Keratinocyte (primary cell): ENCODE measurements around the gene CD40. TPM values are rescaled to one million over a fixed set of nuclear protein-coding genes. Genes with fewer than 3 reads are reported as not detected.

Experiments used
- DNase-seq: peaks from one replicate; pipeline ENCODE4 v3.0.0-alpha.2; 2011; ENCODE audit warnings: low read depth, missing footprints, low spot score
- FAIRE-seq: peaks from 2 replicates; lab custom pipeline; 2011; peaks lifted over from hg19 to GRCh38; lab: Jason Lieb, UNC
- H2AFZ ChIP-seq: 2 replicates; pipeline ENCODE4 v1.6.0; 2012; ENCODE audit warnings: low read length, control low read depth, inconsistent platforms; ENCODE audit not compliant: control insufficient read depth
- H3K27ac ChIP-seq: 2 replicates; pipeline ENCODE4 v1.5.1; 2011; ENCODE audit warnings: low read length; ENCODE audit not compliant: control insufficient read depth, insufficient read depth
- H3K27me3 ChIP-seq: 3 replicates; pipeline ENCODE4 v1.6.0; 2011; ENCODE audit warnings: low read length; ENCODE audit not compliant: control insufficient read depth, insufficient read depth; ENCODE audit errors: extremely low read depth
- H3K36me3 ChIP-seq, 2 experiments: 2 replicates in 1 of 2; 3 replicates in 1 of 2; pipeline ENCODE4 v1.5.1; 2011; ENCODE audit warnings: low read length in 2 of 2, mild to moderate bottlenecking in 1 of 2; ENCODE audit not compliant: control insufficient read depth in 2 of 2, insufficient read depth in 2 of 2; ENCODE audit errors: extremely low read depth in 1 of 2
- H3K4me1 ChIP-seq: 3 replicates; pipeline ENCODE4 v1.5.1; 2011; ENCODE audit warnings: low read length; ENCODE audit not compliant: control insufficient read depth, insufficient read depth; ENCODE audit errors: extremely low read depth
- H3K4me2 ChIP-seq: 3 replicates; pipeline ENCODE4 v1.6.0; 2011; ENCODE audit warnings: low read depth, low read length; ENCODE audit not compliant: control insufficient read depth, insufficient read depth; ENCODE audit errors: extremely low read depth
- H3K4me3 ChIP-seq, 3 experiments: fragments of 200-600 bp in 1 of 3; sonication (generic) in 1 of 3; 2 replicates in 2 of 3; 3 replicates in 1 of 3; pipeline ENCODE4 v1.5.1; 2011 to 2016; ENCODE audit warnings: low read length in 3 of 3, mild to moderate bottlenecking in 3 of 3, control low read depth in 2 of 3, inconsistent platforms in 1 of 3, low read depth in 1 of 3, mixed read lengths in 1 of 3, mixed run types in 1 of 3, moderate library complexity in 1 of 3; ENCODE audit not compliant: control insufficient read depth in 2 of 3, insufficient read depth in 2 of 3; ENCODE audit errors: extremely low read depth in 1 of 3
- H3K79me2 ChIP-seq: 2 replicates; pipeline ENCODE4 v1.6.0; 2012; ENCODE audit warnings: low read length; ENCODE audit not compliant: control insufficient read depth, insufficient read depth
- H3K9ac ChIP-seq: 3 replicates; pipeline ENCODE4 v1.6.0; 2011; ENCODE audit warnings: low read length; ENCODE audit not compliant: control insufficient read depth, insufficient read depth; ENCODE audit errors: extremely low read depth
- H3K9me1 ChIP-seq: 3 replicates; pipeline ENCODE4 v1.6.0; 2011; ENCODE audit warnings: low read length; ENCODE audit not compliant: control insufficient read depth, insufficient read depth; ENCODE audit errors: extremely low read depth
- H3K9me3 ChIP-seq: 2 replicates; pipeline ENCODE4 v1.5.1; 2012; ENCODE audit warnings: low read depth, low read length; ENCODE audit not compliant: control insufficient read depth
- H4K20me1 ChIP-seq: 3 replicates; pipeline ENCODE4 v1.6.0; 2011; ENCODE audit warnings: low read length; ENCODE audit not compliant: control insufficient read depth, insufficient read depth; ENCODE audit errors: extremely low read depth
- CTCF ChIP-seq, 3 experiments: IDR thresholded peaks in 1 of 3; conservative IDR thresholded peaks in 1 of 3; optimal IDR thresholded peaks in 1 of 3; 2 replicates in 2 of 3; 3 replicates in 1 of 3; pipeline versions ENCODE3 to v1.5.1; 2011; ENCODE audit warnings: low read length in 3 of 3, mild to moderate bottlenecking in 3 of 3, moderate library complexity in 2 of 3, control low read depth in 1 of 3, inconsistent platforms in 1 of 3; ENCODE audit not compliant: insufficient read depth in 2 of 3; ENCODE audit errors: extremely low read depth in 1 of 3
- EZH2 ChIP-seq: IDR thresholded peaks from one replicate; pipeline ENCODE4 v1.6.1; 2012; ENCODE audit warnings: inconsistent platforms, mild to moderate bottlenecking, low read length, moderate library complexity
- dilution Hi-C: fragments of 300-500 bp; cut with MboI; formaldehyde crosslinking; loops from one replicate; pipeline ENCODE4 v1.7.0; 2020; ENCODE audit warnings: low sequenced_read_pairs; ENCODE audit not compliant: extremely low pct_ligation_motif_present
- polyA plus RNA-seq, 5 experiments: library from polyadenylated mRNA; depleted of rRNA in 3 of 5; stranded (reverse) in 3 of 5; stranded (forward) in 1 of 5; unstranded in 1 of 5; fragments of >200 nt; gene quantifications; 1 replicate in 1 of 5; 2 replicates in 3 of 5; 3 replicates in 1 of 5; pipeline versions ENCODE4 v1.2.1 to v1.2.3, GENCODE V29; 2011 to 2012; ENCODE audit warnings: missing spikeins in 2 of 5, low read depth in 1 of 5, low replicate concordance in 1 of 5

The CD40 gene
- polyA plus RNA-seq, 1 donor (not counting 4 experiments of a cell fraction or from before 2014, with no cell fraction given) = 13.4 TPM

GRCh38 chr20:46139908-46140482, 21.9 kb downstream of the CD40 start:
- DNase-seq = peak; percentile 17
- peaks cover 13% of the 10 kb centered on the region for H3K4me1 ChIP-seq
- H3K4me3 ChIP-seq = no peak overlapping the region
- no peak overlapping the region for H2AFZ ChIP-seq
- H4K20me1 ChIP-seq = peaks cover 4% of the 10 kb centered on the region
- no peaks in the 10 kb centered on the region for H3K36me3 ChIP-seq
- FAIRE-seq = peak; percentile 64
- peak overlapping the region; percentile 35 for H3K4me2 ChIP-seq
- TF ChIP-seq CTCF (optimal IDR thresholded peaks at IDR 0.05 in 1 of 3, IDR thresholded peaks at IDR 0.05 in 1 of 3, conservative IDR thresholded peaks at IDR 0.05 in 1 of 3; ENCODE audit: extremely low read depth in 1 of 3, insufficient read depth in 2 of 3, low read length in 3 of 3) = no peak
- TF ChIP-seq EZH2 = no peak
- no peaks in the 10 kb centered on the region for H3K9me3 ChIP-seq
- H3K27me3 ChIP-seq = peaks cover 34% of the 10 kb centered on the region
- no peak overlapping the region for H3K9ac ChIP-seq
- H3K79me2 ChIP-seq = no peaks in the 10 kb centered on the region
- dilution Hi-C loops = loop anchor here (25.0 kb wide), 1 partner anchor 297 kb away; no protein-coding TSS in a partner anchor
- no peaks in the 10 kb centered on the region for H3K9me1 ChIP-seq
- no peak overlapping the region for H3K27ac ChIP-seq

- Histone ChIP-seq H3K27ac (no peak overlapping the region), H3K4me3 (no peak overlapping the region), H2AFZ (no peak overlapping the region), H3K79me2 (no peaks in the 10 kb centered on the region), H3K9me3 (no peaks in the 10 kb centered on the region), H3K27me3 (peaks cover 34% of the 10 kb centered on the region), H3K36me3 (no peaks in the 10 kb centered on the region), H4K20me1 (peaks cover 4% of the 10 kb centered on the region), H3K4me1 (peaks cover 13% of the 10 kb centered on the region), H3K4me2 (no peak overlapping the region), H3K9ac (no peak overlapping the region), H3K9me1 (no peaks in the 10 kb centered on the region)
- DNase-seq = no peak
- dilution Hi-C loops = loop anchor here (25.0 kb wide), 1 partner anchor 295 kb away; no protein-coding TSS in a partner anchor
- no peak for FAIRE-seq
- TF ChIP-seq CTCF (optimal IDR thresholded peaks at IDR 0.05 in 1 of 3, IDR thresholded peaks at IDR 0.05 in 1 of 3, conservative IDR thresholded peaks at IDR 0.05 in 1 of 3; ENCODE audit: extremely low read depth in 1 of 3, insufficient read depth in 2 of 3, low read length in 3 of 3) (no peak), EZH2 (peak; percentile 20)
Measured at GRCh38 chr20:46142124-46142523, 24.0 kb downstream of the CD40 start.
